Measurements from ENCODE around the gene NEURL1. TPM values are rescaled to one million over a fixed set of nuclear protein-coding genes. Genes with fewer than 3 reads are reported as not detected.

Gene NEURL1
- total RNA-seq, 1 experiment from 2014 or later, result 1.7 TPM

GRCh38 chr10:103617602-103618385 lies 124.3 kb downstream of the NEURL1 start:
- no peaks in the 10 kb centered on the region for H4K20me1 ChIP-seq (ENCODE audit: low read length)
- H3K79me2 ChIP-seq (ENCODE audit: low read length), result no peaks in the 10 kb centered on the region
- BruUV-seq (replicated peaks), result no TSS peak
- H3K9ac ChIP-seq (ENCODE audit: low read length), result no peak overlapping the region
- no peaks in the 10 kb centered on the region for H3K9me3 ChIP-seq (ENCODE audit: low read length)
- H3K4me3 ChIP-seq (ENCODE audit: low read length), result no peak overlapping the region
- no peaks in the 10 kb centered on the region for H3F3A ChIP-seq (ENCODE audit: low read length, unreplicated experiment)
- H3K9me2 ChIP-seq (replicated peaks; ENCODE audit: low read length), result no peaks in the 10 kb centered on the region
- ChIA-PET CTCF (no interaction called here), POLR2A (ENCODE audit: unreplicated experiment) (no interaction called here)
- intact Hi-C loops (cut with micrococcal nuclease), result no loop called here
- no peak for DNase-seq
- no peak for ATAC-seq
- H3K36me3 ChIP-seq (ENCODE audit: low read depth, low read length), result no peaks in the 10 kb centered on the region
- H3K27me3 ChIP-seq (ENCODE audit: low read length), result no peaks in the 10 kb centered on the region
- no peak overlapping the region for H3K4me2 ChIP-seq (ENCODE audit: low read length)
- H3K27ac ChIP-seq (ENCODE audit: low read length), result no peak overlapping the region
- H2AFZ ChIP-seq (ENCODE audit: low read length), result no peak overlapping the region
- H3K4me1 ChIP-seq (ENCODE audit: insufficient read depth, low read length), result no peaks in the 10 kb centered on the region
- TF ChIP-seq EZH2 (IDR thresholded peaks at IDR 0.05; ENCODE audit: low read length, unreplicated experiment), result no peak

GRCh38 chr10:103618575-103619423 lies 125.3 kb downstream of the NEURL1 start:
- no peaks in the 10 kb centered on the region for H3K27me3 ChIP-seq (ENCODE audit: low read length)
- no peaks in the 10 kb centered on the region for H3K4me1 ChIP-seq (ENCODE audit: insufficient read depth, low read length)
- no peaks in the 10 kb centered on the region for H3K36me3 ChIP-seq (ENCODE audit: low read depth, low read length)
- no peaks in the 10 kb centered on the region for H3K9me3 ChIP-seq (ENCODE audit: low read length)
- no peak overlapping the region for H3K4me2 ChIP-seq (ENCODE audit: low read length)
- no peak overlapping the region for H3K4me3 ChIP-seq (ENCODE audit: low read length)
- TF ChIP-seq EZH2 (IDR thresholded peaks at IDR 0.05; ENCODE audit: low read length, unreplicated experiment) (no peak), EZH2phosphoT487 (IDR thresholded peaks at IDR 0.05; ENCODE audit: borderline replicate concordance, low read length) (no peak), CTCF (conservative IDR thresholded peaks at IDR 0.05; ENCODE audit: low read depth, low read length) (no peak)
- no TSS peak for BruUV-seq (replicated peaks)
- H4K20me1 ChIP-seq (ENCODE audit: low read length), result no peaks in the 10 kb centered on the region
- ChIA-PET POLR2A (ENCODE audit: unreplicated experiment) (no interaction called here), CTCF (no interaction called here)
- intact Hi-C loops (cut with micrococcal nuclease), result no loop called here
- H2AFZ ChIP-seq (ENCODE audit: low read length), result no peak overlapping the region
- ATAC-seq (no peak), DNase-seq (no peak)
- H3K9ac ChIP-seq (ENCODE audit: low read length), result no peak overlapping the region
- H3K9me2 ChIP-seq (replicated peaks; ENCODE audit: low read length), result no peaks in the 10 kb centered on the region
- no peak overlapping the region for H3K27ac ChIP-seq (ENCODE audit: low read length)
- H3K79me2 ChIP-seq (ENCODE audit: low read length), result no peaks in the 10 kb centered on the region
- no peaks in the 10 kb centered on the region for H3F3A ChIP-seq (ENCODE audit: low read length, unreplicated experiment)

- no peaks in the 10 kb centered on the region for H3K79me2 ChIP-seq (ENCODE audit: low read length)
- H3K4me2 ChIP-seq (ENCODE audit: low read length), result no peak overlapping the region
- H2AFZ ChIP-seq (ENCODE audit: low read length), result no peak overlapping the region
- no peak overlapping the region for H3K4me3 ChIP-seq (ENCODE audit: low read length)
- intact Hi-C loops (cut with micrococcal nuclease), result no loop called here
- no peak for ATAC-seq
- no peaks in the 10 kb centered on the region for H3K9me2 ChIP-seq (replicated peaks; ENCODE audit: low read length)
- H3K27ac ChIP-seq (ENCODE audit: low read length), result no peak overlapping the region
- POLR2A ChIA-PET (ENCODE audit: unreplicated experiment), result no interaction called here
- H3K27me3 ChIP-seq (ENCODE audit: low read length), result no peaks in the 10 kb centered on the region
- no peaks in the 10 kb centered on the region for H3K9me3 ChIP-seq (ENCODE audit: low read length)
- no peak overlapping the region for H3K9ac ChIP-seq (ENCODE audit: low read length)
- no TSS peak for BruUV-seq (replicated peaks)
- TF ChIP-seq EZH2 (IDR thresholded peaks at IDR 0.05; ENCODE audit: low read length, unreplicated experiment) (no peak), EZH2phosphoT487 (IDR thresholded peaks at IDR 0.05; ENCODE audit: borderline replicate concordance, low read length) (no peak), CTCF (conservative IDR thresholded peaks at IDR 0.05; ENCODE audit: low read depth, low read length) (no peak)
- no peaks in the 10 kb centered on the region for H3F3A ChIP-seq (ENCODE audit: low read length, unreplicated experiment)
- CTCF ChIA-PET, result no interaction called here
- no peak for DNase-seq
- H3K4me1 ChIP-seq (ENCODE audit: insufficient read depth, low read length), result no peaks in the 10 kb centered on the region
- H4K20me1 ChIP-seq (ENCODE audit: low read length), result no peaks in the 10 kb centered on the region
- H3K36me3 ChIP-seq (ENCODE audit: low read depth, low read length), result no peaks in the 10 kb centered on the region
Observed at GRCh38 chr10:103619424-103620351, 126.2 kb downstream of the NEURL1 start.

Data from PC-3 (cell line).